HL-60/S4 treated with retinoic acid at 250 ng/mL for 4 days and 3 days (cell line): ENCODE measurements around the gene FOCAD.

ENCODE experiments used
- in situ Hi-C: fragments of 300-500 bp; cut with MboI; formaldehyde crosslinking; loops from 2 replicates; pipeline ENCODE4 v1.7.0; 2022; ENCODE audit warnings: low sequenced_read_pairs

FOCAD gene

GRCh38 chr9:20788526-20789451, 104.7 kb downstream of the FOCAD start:
- in situ Hi-C loops: no loop called here

DNA sequence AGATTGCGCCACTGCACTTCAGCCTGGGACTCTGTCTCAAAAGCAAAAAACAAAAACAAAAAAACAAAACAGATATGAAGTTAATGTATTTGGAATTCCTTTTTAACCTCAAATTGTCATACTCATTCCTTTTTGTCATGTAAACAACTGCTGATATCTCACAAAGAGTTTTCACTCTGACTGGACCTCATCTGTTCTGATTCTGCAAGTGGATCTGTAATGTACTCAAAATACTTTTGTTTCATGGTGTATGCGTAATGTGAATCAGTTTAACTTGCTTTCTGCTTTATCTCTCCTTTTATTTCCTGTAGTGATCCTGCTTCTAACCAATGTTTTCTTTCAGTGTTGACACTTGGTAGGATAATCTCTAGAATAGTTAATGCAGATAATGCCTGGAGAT, 106.7 kb downstream of the FOCAD start:
- in situ Hi-C loops: no loop called here

DNA sequence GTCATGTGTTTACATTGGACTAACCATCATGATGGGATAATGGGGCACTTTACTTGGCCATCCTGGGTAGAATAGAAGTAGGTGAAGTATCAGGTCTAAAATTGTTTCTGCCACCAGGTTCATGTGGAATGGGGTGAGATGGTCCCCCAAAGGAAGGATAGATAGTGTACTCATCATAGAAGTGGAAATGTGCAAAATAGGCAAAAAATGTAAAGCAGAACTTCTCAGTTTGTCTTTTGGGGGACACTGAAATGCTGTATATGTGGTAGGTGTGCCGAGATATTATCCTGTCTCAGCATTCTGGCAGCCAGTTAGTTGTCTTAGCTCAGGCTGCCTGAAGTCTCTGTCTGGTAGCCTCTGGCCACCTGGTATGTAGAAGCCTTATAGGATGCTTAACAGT, 107.6 kb downstream of the FOCAD start:
- in situ Hi-C loops: no loop called here

- in situ Hi-C loops: no loop called here
Observed at GRCh38 chr9:20804489-20805250, 120.6 kb downstream of the FOCAD start.

GRCh38 chr9:20805766-20806165, 121.7 kb downstream of the FOCAD start:
- in situ Hi-C loops: no loop called here

- in situ Hi-C loops: no loop called here
Observed at GRCh38 chr9:20808002-20808401, 123.9 kb downstream of the FOCAD start.

DNA sequence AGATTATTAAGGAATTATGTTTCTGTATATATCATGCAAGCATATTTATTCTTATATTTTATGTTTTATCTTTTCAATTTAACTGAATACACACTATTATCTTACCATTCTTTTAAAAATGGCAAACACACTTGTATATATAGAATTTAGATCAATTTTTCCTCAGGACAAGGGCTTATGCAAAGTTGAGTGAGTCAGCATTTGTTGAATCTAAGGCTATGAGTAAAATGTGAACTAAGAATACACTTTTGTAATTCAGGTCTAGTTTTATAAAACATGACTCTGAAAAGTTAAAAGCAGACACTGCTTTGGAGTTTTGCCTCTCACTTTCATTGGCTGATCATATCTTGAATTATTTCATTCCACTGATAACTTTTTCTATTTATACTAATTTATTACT, 127.8 kb downstream of the FOCAD start:
- in situ Hi-C loops: no loop called here

DNA sequence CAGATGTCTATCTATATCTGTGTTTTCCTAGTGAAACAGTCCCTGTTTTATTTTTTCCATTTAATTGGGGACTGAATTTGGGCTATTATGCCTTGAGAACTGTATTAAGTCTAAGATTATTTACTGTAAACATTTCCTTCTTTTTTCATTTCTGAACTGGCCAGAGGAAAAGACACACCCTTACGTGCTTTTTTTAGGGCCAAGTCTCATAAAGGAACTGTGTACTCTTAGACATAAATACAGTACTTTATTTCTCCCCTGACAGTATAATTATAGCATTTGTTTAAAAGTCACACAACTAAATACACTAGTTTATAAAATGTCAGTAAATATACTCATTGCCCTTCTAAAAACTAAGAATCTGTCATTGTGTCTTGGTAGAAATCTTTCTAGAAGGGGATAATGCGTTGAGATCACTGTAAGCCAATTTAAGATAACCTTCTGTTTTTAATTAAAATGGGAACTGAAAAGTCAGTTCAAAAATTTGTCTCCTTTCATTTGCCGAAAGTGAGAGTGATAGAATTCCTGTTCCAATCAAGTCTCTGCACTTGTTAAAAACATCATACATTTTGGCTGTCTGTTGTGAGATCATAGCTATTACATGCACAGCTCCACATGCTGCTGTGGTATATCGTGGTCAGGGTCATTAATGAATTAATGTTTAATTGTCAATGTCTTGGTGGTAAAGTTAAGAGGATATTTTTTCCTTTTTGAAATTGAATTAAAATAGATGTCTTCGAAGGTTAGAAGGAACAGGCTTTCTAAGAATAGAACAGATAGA, 132.1 kb downstream of the FOCAD start:
- in situ Hi-C loops: no loop called here

DNA sequence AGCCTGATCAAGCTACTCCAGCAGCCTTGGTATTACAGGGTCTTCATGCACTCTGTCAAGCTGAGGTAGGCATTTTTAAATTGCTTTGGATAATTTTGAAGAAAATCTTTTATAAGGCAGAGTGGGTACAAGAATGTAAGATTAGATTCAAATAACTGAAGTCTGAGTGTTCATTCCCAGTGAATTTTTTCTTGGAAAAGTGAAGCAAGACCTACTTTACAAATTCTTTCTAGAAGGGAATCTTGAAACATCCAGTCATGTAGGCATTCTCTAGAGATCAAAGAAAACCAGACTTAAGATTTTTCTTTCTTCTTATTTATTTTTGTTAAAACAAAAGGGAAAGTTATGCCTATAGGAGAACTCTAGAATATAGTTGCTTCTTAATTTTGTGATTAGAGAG, 139.0 kb downstream of the FOCAD start:
- in situ Hi-C loops: no loop called here

- in situ Hi-C loops: no loop called here
Observed at GRCh38 chr9:20831028-20831427, 147.0 kb downstream of the FOCAD start.

GRCh38 chr9:20832775-20833174, 148.7 kb downstream of the FOCAD start:
- in situ Hi-C loops: no loop called here

- in situ Hi-C loops: no loop called here
Observed at GRCh38 chr9:20835377-20836286, 151.6 kb downstream of the FOCAD start.

GRCh38 chr9:20837166-20837565, 153.1 kb downstream of the FOCAD start:
- in situ Hi-C loops: no loop called here

GRCh38 chr9:20838218-20838617, 154.2 kb downstream of the FOCAD start:
- in situ Hi-C loops: no loop called here

GRCh38 chr9:20844916-20845315, 160.9 kb downstream of the FOCAD start:
- in situ Hi-C loops: no loop called here

GRCh38 chr9:20848490-20848889, 164.4 kb downstream of the FOCAD start:
- in situ Hi-C loops: no loop called here

- in situ Hi-C loops: no loop called here
Observed at GRCh38 chr9:20853866-20854265, 169.8 kb downstream of the FOCAD start.

DNA sequence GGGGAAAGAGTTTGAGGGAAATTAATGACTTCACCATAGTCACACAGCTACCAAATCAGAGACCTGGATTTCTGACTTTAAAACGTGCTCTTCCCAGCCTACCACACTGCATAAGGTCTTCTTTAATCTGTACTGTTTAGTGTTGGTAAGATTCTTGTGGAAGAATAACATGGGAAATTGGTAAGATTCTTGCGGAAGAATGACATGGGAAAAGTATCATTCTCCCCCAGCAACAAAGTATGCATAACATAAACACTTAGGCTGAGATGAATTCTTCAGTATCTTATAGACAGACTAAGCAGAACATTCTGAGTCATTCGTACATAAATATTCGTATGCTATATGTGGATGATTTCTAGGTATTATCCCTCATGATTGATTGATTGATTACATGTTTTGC, 170.4 kb downstream of the FOCAD start:
- in situ Hi-C loops: no loop called here

DNA sequence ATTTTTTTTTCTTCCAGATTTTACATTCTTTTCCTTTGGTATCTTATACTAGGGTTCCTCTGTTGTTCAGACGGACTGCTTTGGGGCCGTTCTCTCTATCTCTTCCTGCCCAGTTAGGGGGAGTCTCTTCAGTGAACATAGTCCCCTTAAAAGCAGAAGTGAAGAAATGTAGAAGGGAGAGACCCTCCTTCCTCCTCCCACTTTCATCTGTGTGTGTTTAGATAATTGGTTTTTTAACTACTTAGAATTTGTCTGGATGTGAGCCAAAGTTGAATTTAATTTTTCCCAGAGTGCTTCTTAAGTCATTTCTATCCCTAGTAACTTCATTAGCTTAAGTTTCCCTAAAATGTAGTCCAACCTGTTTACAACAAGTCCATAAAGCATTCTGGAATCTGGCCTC, 179.9 kb downstream of the FOCAD start:
- in situ Hi-C loops: no loop called here

DNA sequence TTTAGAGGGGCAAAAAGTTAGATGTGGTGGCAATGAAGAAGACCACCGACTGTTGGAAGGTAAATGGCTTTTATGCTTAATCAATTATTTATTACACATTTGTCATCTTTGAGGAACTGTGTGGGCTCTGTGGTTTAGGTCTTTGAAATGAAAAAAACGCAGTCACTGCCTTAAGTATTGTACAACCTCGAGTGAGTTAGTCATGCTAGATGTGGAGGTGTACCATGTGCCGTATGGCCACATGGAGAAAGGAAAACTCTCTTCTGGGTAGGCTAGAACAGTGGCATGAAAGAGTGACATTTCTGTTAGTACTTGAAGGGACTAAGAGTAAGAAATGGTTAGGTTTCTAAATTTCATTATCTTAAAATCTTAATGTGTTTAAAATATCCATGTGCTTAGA, 181.3 kb downstream of the FOCAD start:
- in situ Hi-C loops: no loop called here
